NCI-H2081 treated with DMSO at 0.1 percent for 48 hours (cell line): ENCODE data around the gene MICAL1.

Experiments
- DNase-seq: peaks from one replicate; lab custom pipeline; 2025; lab: John Stamatoyannopoulos, UW

Gene MICAL1

GRCh38 chr6:109454496-109455436 lies 806 bp downstream of the MICAL1 start:
- DNase-seq, result no peak

DNA sequence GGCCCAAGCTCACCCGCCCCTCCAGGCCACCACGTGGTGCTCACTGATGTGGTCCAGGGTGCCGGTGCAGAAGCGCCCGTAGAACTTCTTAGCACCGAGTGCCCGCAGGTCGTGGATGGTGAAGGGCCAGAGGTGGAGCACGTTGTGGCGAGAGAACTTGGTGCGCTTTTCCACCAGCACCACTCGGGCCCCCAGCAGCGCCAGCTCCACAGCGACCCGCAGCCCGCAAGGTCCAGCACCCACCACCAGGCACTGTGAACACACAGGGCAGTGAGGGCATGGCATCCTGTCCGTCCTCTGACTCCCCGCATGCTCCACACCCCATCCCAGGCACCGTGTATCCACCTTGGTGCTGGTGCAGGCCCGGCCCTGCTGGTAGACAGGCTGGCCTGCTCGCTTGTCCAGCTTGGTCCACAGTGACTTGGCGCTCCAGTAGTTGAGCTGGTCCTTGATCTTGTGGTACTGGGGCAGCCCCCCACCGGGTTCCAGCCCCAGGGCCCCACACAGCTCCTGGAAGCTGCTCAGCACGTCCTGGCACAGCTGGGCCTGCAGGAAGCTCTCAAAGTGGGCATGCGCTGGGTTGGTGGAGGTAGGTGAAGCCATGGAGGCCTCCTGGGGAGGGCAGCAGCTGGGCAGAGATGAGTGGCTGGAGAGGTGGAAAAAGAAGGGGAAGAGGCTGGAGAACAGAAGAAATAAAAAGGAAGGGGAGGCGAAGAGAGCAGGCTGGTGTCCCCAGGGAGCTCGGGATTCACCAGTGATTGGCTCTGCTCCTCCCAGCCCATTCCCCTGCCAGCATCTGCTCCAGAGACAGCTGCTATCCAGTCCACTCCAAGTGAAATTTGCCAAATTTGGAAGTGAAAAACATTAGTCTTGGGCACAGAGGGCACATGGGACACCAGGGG lies 1.7 kb downstream of the MICAL1 start:
- DNase-seq, result no peak

DNA sequence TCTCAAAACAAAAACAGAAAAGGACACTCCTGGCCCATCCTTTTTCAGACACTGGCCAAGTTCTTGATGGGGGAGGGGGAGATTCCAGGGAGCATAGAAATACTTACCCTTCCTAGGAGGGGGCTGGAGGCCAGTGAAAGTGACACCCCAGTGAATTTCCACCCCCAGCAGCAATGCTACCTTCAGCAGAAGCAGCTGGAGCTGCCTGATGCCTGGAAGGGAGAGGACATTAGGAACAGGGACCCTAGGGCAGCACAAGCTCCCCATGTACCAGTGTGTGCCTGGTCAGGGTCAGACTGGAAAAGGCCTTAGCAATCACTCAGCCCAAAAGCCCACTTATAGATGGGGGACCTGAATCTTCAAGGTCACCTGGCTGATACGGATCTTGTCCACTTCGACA lies 2.4 kb downstream of the MICAL1 start:
- DNase-seq, result no peak

DNA sequence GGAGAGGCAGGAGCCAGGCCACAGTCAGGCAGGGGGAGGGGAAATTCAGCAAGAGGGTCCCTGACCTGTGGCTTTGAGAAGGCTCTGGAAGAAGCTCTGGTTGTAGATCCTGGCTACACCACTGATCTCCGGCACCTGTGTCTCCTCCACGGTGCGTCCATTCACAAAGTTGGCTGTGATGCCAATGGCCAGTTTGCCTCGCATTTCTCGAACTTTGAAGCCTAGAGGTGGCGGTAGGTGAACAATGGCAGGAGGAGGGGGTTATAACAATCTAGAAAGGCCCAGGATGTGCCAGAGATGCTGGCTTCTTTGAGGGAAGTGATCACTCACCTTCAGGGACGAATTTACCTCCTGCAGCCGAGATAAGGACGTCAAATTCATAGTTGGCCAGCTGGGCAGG lies 3.4 kb downstream of the MICAL1 start:
- DNase-seq, result no peak

- no peak for DNase-seq
Observed at GRCh38 chr6:109451376-109451775, 4.2 kb downstream of the MICAL1 start.

- DNase-seq, result no peak
Observed at GRCh38 chr6:109450801-109451200, 4.8 kb downstream of the MICAL1 start.

DNA sequence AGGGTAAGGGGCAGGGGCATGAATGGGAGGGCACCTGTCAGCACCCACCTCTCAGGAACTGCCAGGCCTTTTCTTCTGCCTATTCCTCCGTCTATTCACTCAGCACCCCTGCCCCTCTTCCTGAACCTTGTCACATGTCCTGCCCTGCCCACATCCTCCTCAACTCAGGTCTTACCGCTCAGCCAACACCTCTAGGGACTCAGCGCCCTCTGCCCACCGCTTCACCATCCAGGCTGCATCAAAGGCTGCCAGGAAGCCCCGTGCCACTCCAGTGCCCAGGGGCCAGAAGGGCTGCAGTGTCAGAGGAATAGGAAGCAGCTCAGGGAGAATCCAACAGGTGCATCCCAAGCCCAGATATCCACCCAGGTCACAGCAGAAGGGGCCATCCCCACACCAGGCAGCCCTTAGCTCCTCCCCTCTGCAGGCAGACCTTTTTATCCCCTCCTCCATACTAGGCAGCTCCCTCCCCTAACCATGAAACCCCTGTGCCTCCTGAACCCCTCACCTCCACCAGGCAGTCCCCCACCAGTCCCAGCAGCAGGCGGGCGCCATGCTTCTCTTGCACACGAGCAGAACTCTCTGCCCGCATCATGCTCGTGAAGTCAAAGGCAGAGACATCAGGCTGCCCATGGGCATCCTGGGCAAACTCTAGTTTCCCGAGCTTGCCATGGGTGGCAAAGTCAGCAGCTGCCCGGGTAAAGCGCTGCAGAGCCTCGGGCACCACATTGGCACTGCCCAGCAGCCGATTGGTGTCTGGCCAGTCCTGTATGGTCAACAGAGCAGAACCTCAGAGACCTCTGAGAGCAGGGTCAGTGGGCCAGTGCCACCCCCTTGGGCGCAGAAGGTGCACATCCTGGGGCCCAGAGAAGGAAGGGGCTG lies 5.5 kb downstream of the MICAL1 start:
- no peak for DNase-seq

- DNase-seq, result no peak
Observed at GRCh38 chr6:109449064-109449794, 6.3 kb downstream of the MICAL1 start.

DNA sequence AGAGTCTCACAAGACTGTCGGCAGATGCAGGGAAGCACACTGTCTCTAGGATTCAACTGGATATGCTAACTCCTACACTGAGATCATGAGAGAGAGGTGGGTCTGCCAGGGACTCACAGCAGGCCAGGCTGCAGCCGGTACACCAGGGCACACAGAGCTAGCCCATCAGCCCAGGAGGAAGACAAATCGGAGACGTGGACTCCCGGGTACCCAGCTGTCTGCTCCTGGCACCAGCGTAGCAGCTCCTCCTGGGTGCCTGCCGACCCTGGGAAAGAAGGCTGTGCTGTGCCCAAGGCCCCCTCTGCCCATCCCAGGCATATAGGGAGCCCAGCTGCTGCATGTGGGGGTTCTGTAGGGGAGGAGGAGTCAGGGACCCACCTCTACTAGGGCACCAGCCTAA lies 7.0 kb downstream of the MICAL1 start:
- no peak for DNase-seq

GRCh38 chr6:109447878-109448555 lies 7.6 kb downstream of the MICAL1 start:
- DNase-seq, result no peak

DNA sequence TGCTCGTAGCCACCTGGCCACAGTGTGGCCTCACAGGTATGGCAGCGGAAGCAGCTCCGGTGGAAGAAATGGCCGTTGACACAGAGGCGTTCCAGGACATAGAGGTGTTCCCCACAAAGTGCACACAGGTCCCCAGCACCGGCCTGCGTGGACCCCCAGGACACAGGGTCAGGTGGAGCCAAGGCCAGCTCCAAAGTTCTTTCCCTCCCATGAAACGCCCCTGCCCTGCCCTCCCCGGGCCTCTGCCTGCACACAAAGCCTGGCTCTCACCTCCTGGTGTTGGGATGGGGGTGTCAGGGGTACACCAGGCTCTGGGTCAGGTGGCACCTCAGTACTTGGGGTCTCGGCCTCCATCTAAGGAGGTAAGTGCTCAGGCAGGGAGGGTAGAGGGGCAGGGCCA lies 8.5 kb downstream of the MICAL1 start:
- DNase-seq, result no peak

GRCh38 chr6:109446541-109446940 lies 9.0 kb downstream of the MICAL1 start:
- no peak for DNase-seq

- DNase-seq, result no peak
Observed at GRCh38 chr6:109446072-109446471, 9.5 kb downstream of the MICAL1 start.

DNA sequence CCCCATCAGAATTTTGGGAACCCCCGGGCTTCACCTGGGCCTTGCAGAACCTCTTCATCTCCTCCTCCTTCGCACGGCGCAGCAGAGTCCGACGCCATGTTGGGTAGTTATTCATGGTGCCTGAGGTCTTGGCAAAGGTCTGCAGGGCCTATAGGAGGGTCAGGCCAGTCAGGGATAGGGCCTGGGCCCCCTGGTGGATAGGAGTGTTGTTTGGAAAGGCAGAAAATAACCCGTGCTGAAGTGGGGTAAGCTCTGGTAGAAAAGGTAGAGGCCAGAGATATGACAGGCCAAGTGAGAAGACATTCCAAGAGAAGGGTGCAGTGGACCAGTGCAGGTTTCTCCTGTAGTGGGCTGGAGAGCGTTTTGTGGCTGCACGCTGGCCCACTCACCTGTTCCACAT lies 10.2 kb downstream of the MICAL1 start:
- no peak for DNase-seq

GRCh38 chr6:109443425-109443950 lies 12.1 kb downstream of the MICAL1 start:
- no peak for DNase-seq

DNA sequence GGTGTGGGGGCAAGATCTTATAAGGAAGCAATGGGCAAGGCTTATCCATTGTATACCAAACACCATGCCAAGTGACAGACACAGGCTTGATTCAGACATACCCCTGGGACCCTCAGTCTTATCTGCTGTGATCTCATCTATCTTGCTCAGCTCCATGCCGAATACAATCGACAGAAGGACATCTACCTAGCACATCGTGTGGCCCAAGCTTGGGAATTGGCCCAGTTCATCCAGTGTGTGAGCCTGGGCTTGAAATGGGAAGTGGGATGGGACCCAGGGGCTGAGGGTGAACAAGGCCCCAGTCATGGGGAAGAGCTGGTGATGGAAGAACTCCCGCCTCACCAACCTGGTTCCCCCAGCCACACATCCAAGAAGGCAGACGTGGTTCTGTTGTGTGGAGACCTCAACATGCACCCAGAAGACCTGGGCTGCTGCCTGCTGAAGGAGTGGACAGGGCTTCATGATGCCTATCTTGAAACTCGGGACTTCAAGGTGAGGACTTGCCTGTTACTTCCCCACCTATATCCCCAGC lies 13.1 kb downstream of the MICAL1 start:
- DNase-seq, result no peak

- DNase-seq, result no peak
Observed at GRCh38 chr6:109441069-109441816, 14.3 kb downstream of the MICAL1 start.

DNA sequence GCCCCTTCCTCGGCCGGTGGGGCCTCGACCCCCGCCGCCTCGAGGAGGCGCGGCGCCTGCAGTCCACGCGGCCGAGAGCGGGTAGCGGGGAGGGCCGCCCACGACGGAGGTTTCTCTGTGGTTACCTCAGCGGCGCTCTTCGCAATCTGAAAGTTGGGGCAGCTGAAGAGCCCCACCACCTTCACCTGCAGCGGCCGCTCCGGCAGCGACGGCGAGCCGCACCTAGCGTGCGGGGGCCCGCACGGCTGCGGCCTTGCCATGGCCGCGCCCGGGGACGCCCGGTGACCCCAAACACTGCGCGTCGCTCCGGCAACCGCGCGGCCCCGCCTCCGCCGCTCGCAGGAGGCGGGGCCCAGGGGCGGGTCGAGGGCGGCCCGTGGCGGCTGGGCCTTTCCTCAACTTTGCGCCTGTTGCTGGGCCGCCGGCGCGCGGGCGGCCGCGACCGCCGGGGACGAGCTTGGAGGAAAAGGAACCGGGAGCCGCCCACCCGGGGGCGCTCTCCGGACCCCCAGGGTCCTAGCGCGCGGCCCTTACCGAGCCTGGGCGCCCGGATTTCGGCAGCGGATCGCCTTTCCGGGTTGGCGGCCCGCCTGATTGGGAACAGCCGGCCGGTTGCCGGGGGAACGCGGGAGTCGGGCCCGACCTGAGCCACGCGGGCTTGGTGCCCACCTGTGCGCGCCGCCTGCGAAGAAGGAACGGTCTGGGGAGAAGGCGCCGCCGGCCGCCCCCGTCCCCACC lies 15.1 kb downstream of the MICAL1 start, which contains the start of the genes PPIL6 and SMPD2:
TSS of gene PPIL6 (minus strand) at position 298 of the 738 bp plus-strand sequence. CDS start at position 260, 38 bp downstream.
TSS of gene SMPD2 (plus strand) at position 394 of the 738 bp plus-strand sequence. CDS start 398 bp downstream, outside the sequence.
- no peak for DNase-seq
